GM12891 (cell line): ENCODE measurements around the gene PRIMA1.

Experiments used
- DNase-seq: peaks from one replicate; pipeline ENCODE4 v3.0.0; 2011; ENCODE audit warnings: low spot score; ENCODE audit not compliant: insufficient read length
- FAIRE-seq: peaks from 2 replicates; lab custom pipeline; 2011; peaks lifted over from hg19 to GRCh38; lab: Jason Lieb, UNC
- PAX5 ChIP-seq: IDR thresholded peaks from 2 replicates; pipeline ENCODE4 v1.6.1; 2011; ENCODE audit warnings: low read length, moderate library complexity, mild to moderate bottlenecking; ENCODE audit not compliant: insufficient read depth, severe bottlenecking
- POLR2A ChIP-seq: IDR thresholded peaks from 2 replicates; pipeline ENCODE4 v1.6.1; 2011; ENCODE audit warnings: low read depth, low read length, control low read depth
- POLR2AphosphoS5 ChIP-seq: IDR thresholded peaks from 2 replicates; pipeline ENCODE4 v1.6.1; 2011; ENCODE audit warnings: low read depth, low read length, control low read depth
- POU2F2 ChIP-seq: IDR thresholded peaks from 2 replicates; pipeline ENCODE4 v1.6.1; 2011; ENCODE audit warnings: low read depth, mild to moderate bottlenecking, control low read depth, low read length, moderate library complexity
- SPI1 ChIP-seq: IDR thresholded peaks from 2 replicates; pipeline ENCODE4 v1.6.1; 2011; ENCODE audit warnings: low read depth, low read length, control low read depth
- TAF1 ChIP-seq: IDR thresholded peaks from 2 replicates; pipeline ENCODE4 v1.6.1; 2011; ENCODE audit warnings: low read depth, low read length, control low read depth

Gene PRIMA1

DNA sequence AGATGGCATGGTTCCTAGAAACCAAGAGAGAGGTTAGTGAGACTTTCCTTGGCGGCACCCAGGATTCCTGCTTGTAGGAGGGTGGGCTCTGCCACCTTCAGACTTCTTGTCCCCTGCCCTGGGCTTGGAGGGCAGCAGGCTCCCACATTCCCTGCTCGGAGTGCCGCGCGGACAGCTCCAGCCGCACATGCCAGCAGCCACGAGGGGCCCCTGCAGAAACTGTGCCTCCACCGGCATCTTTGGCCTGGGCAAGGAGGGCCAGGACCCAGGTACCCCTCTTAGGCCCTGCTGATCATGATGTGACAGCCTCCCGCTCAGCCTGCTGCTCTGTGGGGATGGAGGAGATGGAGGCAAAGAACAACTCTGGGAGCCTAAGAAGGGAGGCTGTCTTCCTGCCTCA lies 62.3 kb downstream of the PRIMA1 start:
- DNase-seq, result no peak
- FAIRE-seq, result no peak
- no peak for TF ChIP-seq POU2F2
- TF ChIP-seq SPI1, result no peak
- TF ChIP-seq PAX5, result no peak
- no peak for TF ChIP-seq POLR2A
- no peak for TF ChIP-seq POLR2AphosphoS5
- TF ChIP-seq TAF1, result no peak

DNA sequence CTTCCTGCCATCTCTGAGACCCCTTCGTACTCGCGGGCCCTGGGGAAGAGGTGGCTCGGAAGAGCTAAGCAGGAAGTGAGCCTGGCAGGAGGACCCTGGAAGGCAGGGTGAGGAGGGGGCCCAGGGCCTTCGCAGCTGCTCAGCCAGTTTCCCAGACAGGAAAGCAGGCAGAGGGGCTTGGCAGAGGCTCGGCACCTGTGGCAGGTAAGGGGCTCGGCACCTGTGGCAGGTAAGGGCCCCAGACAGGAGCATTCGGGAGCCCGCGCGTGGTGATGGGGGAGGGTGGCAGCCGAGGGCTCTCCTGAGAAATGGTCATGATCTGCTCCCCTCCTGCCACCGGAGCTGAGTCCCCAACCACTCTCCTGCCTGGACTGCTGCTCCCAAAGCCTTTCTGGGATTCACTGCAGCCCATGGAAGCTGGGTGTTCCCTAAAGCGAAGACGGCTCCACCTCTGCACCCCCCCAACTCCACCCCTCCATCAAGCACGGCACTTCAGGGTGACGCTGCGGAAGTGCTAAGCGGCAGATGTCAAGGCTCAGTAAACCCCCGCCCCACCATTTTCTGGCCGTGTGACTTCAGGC lies 63.2 kb downstream of the PRIMA1 start:
- no peak for FAIRE-seq
- no peak for DNase-seq
- TF ChIP-seq PAX5 (no peak), POLR2AphosphoS5 (no peak), SPI1 (no peak), POLR2A (no peak), TAF1 (no peak), POU2F2 (no peak)

DNA sequence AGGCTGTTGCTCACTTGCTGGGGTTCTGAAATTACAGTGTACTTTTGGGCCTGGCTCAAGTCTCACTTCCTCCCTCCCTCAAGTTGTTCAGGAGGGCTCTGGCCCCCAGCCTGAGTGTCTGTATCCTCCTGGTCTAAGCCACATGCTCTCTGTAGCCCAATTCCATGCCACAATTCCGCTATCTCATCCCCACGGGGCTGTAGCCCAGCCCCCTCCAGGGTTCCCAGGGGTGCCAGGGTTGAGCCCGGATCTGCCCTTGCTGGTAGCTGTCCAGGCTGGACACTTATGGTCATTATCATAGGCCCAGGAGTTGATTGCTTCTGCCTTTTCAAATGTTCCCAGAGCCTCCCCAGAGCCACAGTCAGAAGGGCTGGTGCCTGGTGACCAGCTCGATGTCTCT lies 65.3 kb downstream of the PRIMA1 start:
- DNase-seq, result no peak
- no peak for FAIRE-seq
- TF ChIP-seq PAX5 (no peak), POLR2A (no peak), SPI1 (no peak), TAF1 (no peak), POU2F2 (no peak)

DNA sequence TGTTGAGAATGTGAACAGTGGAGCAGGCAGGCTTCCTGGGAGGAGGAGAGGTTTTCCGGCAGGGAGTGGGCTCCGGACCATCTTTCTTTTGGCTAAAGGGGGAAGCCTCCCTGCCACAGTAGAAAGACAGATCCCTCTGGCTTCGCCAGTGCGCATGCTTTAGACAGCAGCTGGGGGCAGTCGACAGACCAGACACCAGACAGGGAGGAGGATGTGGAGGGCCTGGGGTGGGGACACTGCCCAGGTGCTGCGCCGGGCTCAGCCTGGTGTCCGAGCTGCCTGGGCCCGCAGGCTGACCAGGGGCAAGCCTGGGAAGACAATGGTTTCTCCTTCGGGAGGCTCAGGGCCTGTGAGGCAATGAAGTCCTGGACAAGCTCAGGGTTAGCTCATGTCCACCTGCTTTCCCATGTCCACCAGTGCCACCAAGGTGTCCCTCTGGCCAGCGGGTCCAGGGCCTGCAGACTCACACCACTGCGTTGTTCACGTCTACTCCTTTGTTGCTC lies 67.3 kb downstream of the PRIMA1 start:
- DNase-seq (no peak), FAIRE-seq (no peak)
- TF ChIP-seq PAX5 (no peak), POLR2AphosphoS5 (no peak), POLR2A (no peak)

DNA sequence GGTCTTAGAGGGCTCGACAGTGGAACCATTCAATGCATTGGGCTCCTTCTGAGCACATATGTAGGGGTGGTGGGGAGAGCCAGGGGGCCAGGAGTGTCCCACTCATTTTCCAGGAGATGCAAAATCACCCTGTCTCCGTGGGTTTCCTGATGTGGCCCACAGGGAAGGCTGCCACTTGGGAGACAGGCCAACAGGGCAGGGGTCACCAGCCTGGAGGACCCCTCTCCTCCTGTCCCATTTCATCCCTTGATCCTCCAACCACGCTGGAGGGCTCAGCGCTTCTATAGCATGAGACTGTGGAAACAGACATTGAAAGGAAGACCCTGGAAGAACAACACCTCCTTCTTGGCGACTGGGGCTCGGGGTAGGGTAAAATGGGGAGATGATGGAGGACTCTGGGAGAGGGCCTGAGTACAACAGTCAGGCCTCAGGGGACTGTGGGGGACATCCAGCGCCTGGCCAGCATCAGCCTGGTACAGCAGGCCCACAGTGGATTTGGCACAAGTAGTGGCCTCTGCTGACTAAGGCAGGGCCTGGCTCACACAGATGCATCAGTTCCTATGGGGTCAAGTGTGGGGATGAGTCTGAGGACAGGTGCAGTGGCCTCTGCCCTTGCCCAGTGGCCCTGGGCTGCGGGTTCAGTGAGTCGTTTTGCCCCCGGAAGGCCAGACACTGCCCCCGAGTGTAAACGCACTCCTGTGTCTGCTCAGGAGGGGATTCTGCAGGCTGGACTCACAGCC lies 68.0 kb downstream of the PRIMA1 start:
- DNase-seq, result no peak
- FAIRE-seq, result no peak
- TF ChIP-seq POLR2AphosphoS5, result no peak
- TF ChIP-seq POU2F2, result no peak
- no peak for TF ChIP-seq TAF1
- no peak for TF ChIP-seq PAX5
- TF ChIP-seq SPI1, result no peak
- TF ChIP-seq POLR2A, result no peak

DNA sequence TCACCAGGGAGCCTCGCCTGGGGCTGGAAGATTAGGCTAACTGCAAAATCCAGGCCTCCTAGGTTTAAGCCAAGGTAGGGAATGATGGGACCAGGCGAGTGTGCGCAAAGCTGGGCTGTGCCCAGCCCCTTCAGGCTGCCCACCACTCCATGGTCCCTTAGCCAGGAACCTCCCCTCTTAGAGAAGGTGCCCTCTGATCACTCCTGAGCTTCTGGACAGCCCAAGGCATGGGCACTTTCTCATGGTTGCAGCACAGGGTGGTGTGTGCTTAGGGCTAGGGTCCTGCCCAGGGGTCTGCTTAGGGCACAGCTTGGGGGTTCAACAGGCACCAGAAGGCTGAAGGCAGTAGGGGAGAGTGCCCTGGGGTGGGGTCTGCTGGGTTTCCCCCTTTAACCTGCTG lies 69.0 kb downstream of the PRIMA1 start:
- FAIRE-seq (no peak), DNase-seq (no peak)
- TF ChIP-seq PAX5 (no peak), SPI1 (no peak), POLR2AphosphoS5 (no peak), POU2F2 (no peak), TAF1 (no peak), POLR2A (no peak)

DNA sequence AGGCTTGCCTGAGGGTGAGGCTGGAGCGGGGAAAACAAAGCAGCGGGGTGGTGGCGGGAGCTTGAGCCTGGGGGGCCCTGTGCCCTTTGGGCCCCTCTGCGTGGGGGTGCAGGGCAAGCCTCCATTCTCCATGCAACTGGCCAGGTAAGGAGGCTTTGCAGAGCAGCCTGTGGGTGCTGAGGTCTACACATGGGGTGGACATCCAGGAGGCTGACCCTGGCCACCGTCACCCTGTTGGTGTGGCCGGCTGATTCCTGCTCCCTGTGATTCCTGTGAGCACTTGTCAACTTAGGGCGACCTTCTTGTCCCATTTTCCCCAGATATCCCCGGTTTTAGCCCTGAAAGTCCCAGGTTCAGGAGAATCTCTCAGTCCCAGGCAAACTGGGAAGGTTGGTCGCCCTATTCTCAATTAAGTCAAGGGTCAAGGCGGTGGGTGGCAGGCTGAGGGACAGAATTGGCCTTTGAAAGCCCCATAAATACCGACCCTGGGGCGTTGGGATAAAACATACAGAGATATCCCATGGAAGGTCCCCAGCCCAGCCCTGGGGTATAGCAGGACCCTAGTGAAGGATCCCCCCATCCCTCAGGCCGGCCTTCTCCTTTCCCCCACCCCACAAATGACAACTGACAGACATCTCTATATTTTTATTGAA lies 70.5 kb downstream of the PRIMA1 start:
- no peak for FAIRE-seq
- no peak for DNase-seq
- TF ChIP-seq PAX5 (no peak), POLR2AphosphoS5 (no peak), TAF1 (no peak), POU2F2 (no peak), SPI1 (no peak), POLR2A (no peak)

DNA sequence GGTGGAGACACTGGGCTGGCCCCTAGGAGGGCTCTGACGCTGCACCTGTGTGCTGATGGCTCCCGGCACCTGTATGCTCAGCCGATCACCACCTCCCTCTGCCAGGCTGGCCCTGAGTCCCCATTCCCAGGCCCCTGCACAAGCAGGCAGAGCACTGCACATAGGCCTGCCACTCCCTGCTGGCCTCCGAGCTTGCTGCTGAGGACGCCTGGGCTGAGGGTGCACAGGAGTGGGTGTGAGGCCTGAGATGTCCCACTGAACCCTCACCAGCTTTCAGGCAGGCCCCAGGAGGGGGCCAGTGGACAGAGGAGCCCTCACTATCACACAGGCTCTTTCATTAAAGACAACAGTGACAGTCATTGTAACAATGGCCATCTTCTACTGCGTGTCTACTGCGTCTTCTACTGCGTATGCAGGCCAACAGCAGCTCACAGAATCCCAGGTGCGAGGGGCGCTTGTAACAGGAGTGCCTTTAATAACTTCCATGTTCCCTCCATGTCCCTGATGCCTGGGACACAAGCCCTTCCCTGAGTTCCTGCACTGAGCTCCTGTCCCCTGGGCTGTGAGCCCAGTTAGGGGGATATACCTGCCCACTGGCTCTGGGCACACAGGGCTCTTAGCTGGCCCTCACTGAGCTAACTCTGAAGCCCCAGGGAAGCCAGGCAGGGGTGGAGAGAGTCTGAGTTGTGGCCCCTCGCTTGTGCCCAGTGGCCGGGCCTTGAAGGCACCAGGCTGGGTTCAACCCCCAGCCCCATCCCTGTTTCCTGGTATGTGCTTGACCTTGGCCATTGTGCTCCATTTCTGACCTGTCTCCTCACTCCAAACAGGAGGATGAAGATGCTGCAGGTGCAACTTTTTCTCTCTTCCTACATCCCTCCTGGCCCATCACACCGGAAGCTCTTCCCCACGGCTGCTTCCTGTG lies 71.3 kb downstream of the PRIMA1 start:
- no peak for DNase-seq
- no peak for TF ChIP-seq POLR2A
- TF ChIP-seq TAF1, result no peak
- TF ChIP-seq POU2F2, result no peak
- TF ChIP-seq PAX5, result no peak
- no peak for TF ChIP-seq POLR2AphosphoS5
- no peak for TF ChIP-seq SPI1
- FAIRE-seq, result no peak
